GM18868 (cell line): ENCODE results near the gene C3orf52.
"Not testable (repeated sequence)": the region's sequence is repeated elsewhere in the genome, so short reads cannot be mapped to it uniquely, and the experiment has no call there.

Experiments
- ATAC-seq: cut with Tn5 transposase; IDR thresholded peaks from one replicate; pipeline ENCODE4 v1.9.1; 2021; ENCODE audit warnings: mild to moderate bottlenecking, moderate library complexity; ENCODE audit not compliant: unreplicated experiment

C3orf52 gene, protein sequence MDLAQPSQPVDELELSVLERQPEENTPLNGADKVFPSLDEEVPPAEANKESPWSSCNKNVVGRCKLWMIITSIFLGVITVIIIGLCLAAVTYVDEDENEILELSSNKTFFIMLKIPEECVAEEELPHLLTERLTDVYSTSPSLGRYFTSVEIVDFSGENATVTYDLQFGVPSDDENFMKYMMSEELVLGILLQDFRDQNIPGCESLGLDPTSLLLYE

GRCh38 chr3:112086076-112086854, at the start of gene C3orf52:
TSS of gene C3orf52 (plus strand) at chr3:112086389. CDS start at chr3:112086408, 19 bp downstream.
- peak; percentile 88 for ATAC-seq

- not testable (repeated sequence) for ATAC-seq
These were observed 49.0 kb upstream of the C3orf52 start for GRCh38 chr3:112037194-112037593.

DNA sequence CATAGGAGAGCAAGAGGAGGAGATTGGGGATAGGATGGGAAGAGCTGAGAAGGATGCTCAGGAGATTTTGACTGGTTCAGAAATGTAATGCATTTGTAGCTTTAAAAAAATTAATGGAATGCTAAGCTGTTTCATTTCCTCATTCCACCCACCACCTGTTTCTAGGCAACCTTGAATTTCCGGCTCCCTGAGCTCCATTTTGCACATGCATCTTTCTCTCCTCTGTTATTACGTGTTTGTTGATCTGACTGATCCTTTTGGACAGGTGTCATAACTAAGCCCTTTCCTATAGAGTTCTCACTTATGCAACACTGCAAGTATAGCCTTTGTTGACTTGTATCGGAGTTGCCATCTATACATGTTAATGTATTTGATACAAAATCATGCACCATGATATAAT, 47.3 kb upstream of the C3orf52 start:
- ATAC-seq, result peak; percentile 71

DNA sequence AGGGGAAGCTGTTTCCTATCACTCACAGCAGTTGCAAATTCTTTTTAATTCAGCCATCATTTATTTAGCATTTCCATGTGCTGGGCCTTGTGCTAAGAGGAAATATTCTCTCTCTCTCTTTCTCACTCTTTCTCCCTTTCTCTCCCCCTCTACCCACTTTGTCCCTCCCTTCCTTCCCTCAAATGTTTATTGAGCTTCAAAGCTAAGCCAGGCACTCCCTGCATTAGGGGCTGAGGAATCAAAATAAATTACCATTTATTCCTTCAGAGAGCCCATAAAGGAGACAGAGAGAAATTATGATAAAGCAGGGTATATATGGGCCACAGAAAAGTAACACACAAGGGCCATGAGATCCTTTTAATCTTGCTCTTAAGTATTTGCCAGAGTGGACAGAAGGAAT, 44.9 kb upstream of the C3orf52 start:
- ATAC-seq, result no peak

GRCh38 chr3:112042842-112043280, 43.3 kb upstream of the C3orf52 start:
- no peak for ATAC-seq

GRCh38 chr3:112043621-112044201, 42.5 kb upstream of the C3orf52 start:
- ATAC-seq, result peak; percentile 79

DNA sequence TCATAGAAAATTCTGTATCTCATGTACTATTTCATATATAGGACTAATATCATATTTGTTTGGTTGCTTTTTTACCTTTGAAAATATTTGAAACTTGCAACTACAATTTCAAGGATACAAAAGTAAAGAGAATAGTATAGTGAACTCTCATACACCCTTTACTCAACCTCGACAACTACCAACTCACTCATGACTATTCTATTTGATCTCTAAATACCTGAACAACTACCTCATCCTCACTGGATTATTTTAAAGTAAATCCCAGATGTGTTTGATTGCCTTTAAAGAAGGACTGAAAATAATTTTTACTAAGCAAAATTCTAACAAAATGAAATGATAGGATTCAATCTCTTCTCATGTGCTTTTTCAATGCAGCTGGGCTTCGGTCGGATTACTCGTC, 39.6 kb upstream of the C3orf52 start:
- no peak for ATAC-seq

- no peak for ATAC-seq
These were observed 38.9 kb upstream of the C3orf52 start for GRCh38 chr3:112047264-112047663.

- ATAC-seq, result no peak
These were observed 37.3 kb upstream of the C3orf52 start for GRCh38 chr3:112048911-112049310.

DNA sequence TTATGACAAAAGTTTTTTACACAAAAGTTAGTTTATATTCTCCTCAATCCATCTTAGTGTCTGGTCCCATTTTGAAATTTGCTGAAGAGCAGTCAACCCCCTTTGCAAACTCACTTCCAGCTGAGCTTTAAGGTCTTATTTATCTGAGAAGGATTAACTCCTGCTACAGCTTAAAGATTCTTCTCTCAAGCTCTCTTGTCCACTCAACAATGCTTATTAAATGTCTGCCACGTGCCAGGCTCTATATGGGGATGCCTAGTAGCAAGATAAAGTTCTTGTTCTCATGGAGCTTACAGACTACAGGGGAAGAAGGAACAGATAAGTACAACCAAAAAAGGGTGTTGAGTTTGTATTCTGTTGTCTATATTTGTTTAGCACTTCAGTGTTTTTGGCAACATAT, 33.0 kb upstream of the C3orf52 start:
- no peak for ATAC-seq

GRCh38 chr3:112056451-112056929, 29.7 kb upstream of the C3orf52 start:
- ATAC-seq, result no peak

GRCh38 chr3:112059497-112059896, 26.7 kb upstream of the C3orf52 start:
- ATAC-seq, result no peak

DNA sequence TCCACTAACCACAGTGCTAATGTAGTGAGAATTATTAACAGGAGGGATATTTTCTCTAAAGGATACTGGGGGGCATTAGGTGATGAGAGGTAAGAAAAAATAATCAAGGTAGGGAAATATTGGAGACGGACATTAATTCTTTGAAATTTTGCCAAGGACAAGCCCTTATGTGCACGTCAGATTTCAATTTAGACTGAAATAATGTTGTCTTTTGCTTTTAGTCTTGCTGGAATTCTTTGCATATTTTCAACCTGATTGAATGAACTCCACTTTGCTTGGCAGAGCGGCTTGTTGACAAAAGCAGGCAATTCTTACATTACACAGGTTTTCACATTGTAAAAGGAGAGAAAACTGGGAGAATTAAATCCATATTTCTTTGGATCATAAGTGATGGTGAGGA, 25.0 kb upstream of the C3orf52 start:
- ATAC-seq, result no peak

DNA sequence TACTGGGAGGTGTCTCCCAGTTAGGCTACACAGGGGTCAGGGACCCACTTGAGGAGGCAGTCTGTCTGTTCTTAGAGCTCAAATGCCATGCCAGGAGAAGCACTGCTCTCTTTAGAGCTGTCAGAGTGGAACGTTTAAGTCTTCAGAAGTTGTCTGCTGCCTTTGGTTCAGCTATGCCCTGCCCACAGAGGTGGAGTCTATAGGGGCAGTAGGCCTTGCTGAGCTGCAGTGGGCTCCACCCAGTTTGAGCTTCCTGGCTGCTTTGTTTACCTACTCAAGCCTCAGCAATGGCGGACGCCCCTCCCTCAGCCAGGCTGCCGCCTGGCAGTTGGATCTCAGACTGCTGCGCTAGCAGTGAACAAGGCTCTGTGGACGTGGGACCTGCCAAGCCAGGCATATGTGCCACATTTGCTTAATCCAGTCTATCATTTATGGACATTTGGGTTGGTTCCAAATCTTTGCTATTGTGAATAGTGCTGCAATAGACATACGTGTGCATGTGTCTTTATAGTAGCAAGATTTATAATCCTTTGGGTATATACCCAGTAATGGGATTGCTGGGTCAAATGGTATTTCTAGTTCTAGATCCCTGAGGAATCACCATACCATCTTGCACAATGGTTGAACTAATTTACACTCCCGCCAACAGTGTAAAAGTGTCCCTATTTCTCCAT, 13.7 kb upstream of the C3orf52 start:
- ATAC-seq, result not testable (repeated sequence)

GRCh38 chr3:112074006-112074405, 12.2 kb upstream of the C3orf52 start:
- ATAC-seq, result no peak

DNA sequence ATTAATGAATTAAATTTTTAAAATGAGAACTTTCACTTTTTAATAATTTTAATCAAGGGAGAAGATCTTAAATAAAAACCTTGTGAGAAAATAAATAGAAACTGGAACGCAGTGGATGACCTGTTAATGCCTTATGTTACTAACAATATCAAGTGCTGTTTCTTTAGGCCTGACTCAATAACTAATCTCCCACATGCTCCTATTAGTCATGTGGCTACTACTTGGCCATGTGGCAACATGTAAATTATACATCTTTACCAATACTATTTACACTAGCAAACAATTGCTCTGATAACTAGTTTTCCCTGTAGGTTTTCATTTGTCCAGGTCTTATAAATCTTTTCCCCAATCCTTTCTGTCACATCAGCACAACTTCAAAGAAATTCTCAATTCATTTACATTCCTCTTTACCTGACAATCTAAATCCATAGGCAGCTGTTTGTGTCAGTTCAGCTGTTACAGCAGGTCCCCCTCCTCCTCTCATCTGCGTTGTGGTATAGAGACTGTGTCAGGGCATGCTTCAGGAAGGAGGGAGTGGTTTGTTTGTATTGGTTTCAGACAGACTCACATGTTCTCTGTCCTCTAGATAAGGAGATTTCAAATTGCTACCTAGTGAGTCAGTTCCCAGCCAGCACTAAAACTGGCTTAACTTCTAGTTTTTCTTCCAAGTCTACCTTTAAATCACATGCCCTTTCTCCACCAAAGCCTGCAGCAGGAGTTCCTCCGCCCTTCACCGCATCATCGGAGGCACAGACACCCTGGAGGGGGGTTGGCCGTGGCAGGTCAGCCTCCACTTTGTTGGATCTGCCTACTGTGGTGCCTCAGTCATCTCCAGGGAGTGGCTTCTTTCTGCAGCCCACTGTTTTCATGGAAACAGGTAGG, 11.3 kb upstream of the C3orf52 start:
- peak; percentile 94 for ATAC-seq

DNA sequence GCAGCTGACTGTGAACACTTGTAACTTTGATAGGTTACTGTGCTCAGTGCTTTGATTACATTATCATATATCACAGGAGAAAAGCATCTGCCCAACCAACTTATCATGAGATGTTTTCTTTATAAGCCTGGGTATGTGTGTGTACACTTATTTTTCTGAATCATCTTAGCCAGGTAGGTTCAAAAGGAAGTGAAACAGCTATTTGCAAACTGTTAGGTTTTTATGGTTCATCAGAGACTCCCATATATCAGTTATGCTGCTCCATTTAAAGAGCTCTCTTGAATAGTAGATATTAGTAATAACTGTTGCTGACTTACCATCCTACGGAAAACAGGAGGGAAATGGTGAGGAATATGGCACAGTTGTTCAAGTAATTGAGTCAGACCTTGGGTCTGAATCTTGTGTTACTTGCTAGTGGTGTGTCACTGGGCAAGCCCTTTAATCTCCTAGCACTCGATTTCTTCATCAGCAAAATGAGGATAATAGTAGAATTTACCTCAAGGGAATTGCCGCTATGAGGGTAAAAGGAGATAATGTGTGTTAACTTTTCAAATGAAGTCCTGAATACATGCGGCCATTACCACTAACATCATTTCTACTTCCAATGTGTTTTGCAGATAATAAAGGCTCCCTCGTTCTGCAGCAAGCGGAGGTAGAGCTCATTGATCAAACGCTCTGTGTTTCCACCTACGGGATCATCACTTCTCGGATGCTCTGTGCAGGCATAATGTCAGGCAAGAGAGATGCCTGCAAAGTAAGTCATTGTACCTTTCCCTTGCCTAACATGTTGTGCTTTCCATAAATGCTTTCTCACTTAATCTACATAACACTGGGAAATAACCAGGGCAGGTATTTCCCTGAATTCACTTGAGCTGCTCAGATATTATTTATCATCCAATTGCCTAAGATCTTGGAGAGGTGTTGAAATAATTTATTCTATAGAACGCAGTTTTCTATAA, 7.8 kb upstream of the C3orf52 start:
- ATAC-seq, result peak; percentile 61

- no peak for ATAC-seq
These were observed 3.0 kb upstream of the C3orf52 start for GRCh38 chr3:112083239-112083638.
